NB4 (cell line): ENCODE measurements around the gene EPHA4.

Source experiments
- DNase-seq: peaks from one replicate; pipeline ENCODE4 v3.0.0; 2010; ENCODE audit warnings: low read depth
- H3K4me3 ChIP-seq: one replicate; pipeline ENCODE4 v1.5.1; 2011; ENCODE audit warnings: mild to moderate bottlenecking, low read depth, low read length, moderate library complexity
- CTCF ChIP-seq: IDR thresholded peaks from one replicate; pipeline ENCODE4 v1.5.1; 2012; ENCODE audit warnings: low read depth, low read length
- MAX ChIP-seq: IDR thresholded peaks from 2 replicates; pipeline ENCODE4 v1.6.1; 2011; ENCODE audit warnings: low read depth, low read length
- MYC ChIP-seq: IDR thresholded peaks from 2 replicates; pipeline ENCODE4 v1.6.1; 2011; ENCODE audit warnings: low read depth, low read length
- POLR2A ChIP-seq: IDR thresholded peaks from 2 replicates; pipeline ENCODE4 v1.6.1; 2011; ENCODE audit warnings: mild to moderate bottlenecking; ENCODE audit not compliant: insufficient read length; ENCODE audit errors: extremely low read depth

The EPHA4 gene

GRCh38 chr2:221590861-221591365, 18.8 kb upstream of the EPHA4 start:
- no peak for DNase-seq
- no peak overlapping the region for H3K4me3 ChIP-seq
- TF ChIP-seq MYC (no peak), POLR2A (no peak), MAX (no peak), CTCF (no peak)

- DNase-seq, result no peak
- TF ChIP-seq CTCF (no peak), MYC (no peak), POLR2A (no peak), MAX (no peak)
These were observed 17.6 kb upstream of the EPHA4 start for GRCh38 chr2:221589696-221590095.

GRCh38 chr2:221588306-221588985, 16.3 kb upstream of the EPHA4 start:
- DNase-seq, result no peak
- TF ChIP-seq CTCF (no peak), POLR2A (no peak), MAX (no peak), MYC (no peak)
- H3K4me3 ChIP-seq, result no peak overlapping the region

More at GRCh38 chr2:221589696-221590095, 17.6 kb upstream of the EPHA4 start:
- H3K4me3 ChIP-seq, result no peak overlapping the region

- H3K4me3 ChIP-seq, result no peak overlapping the region
- TF ChIP-seq POLR2A (no peak), CTCF (no peak), MAX (no peak), MYC (no peak)
- no peak for DNase-seq
These were observed 9.9 kb upstream of the EPHA4 start for GRCh38 chr2:221581986-221582385.

GRCh38 chr2:221574231-221574570, 2.1 kb upstream of the EPHA4 start:
- no peak for TF ChIP-seq MYC
- no peak for TF ChIP-seq CTCF
- no peak for TF ChIP-seq POLR2A
- TF ChIP-seq MAX, result no peak
- H3K4me3 ChIP-seq, result no peak overlapping the region
- no peak for DNase-seq
